Measurements from ENCODE around the gene ESRRA.
A peak's percentile ranks its signal among the peaks of the same experiment; 100 is the strongest.

Gene ESRRA

GRCh38 chr11:64330888-64331287, 25.6 kb downstream of the ESRRA start:
- no peak for DNase-seq (ENCODE audit: low spot score)
- ChIA-PET CTCF (interaction anchor here (0.6 to 2.6 kb wide), 4 partner anchors 11 to 561 kb away, joined by 4 to 34 read pairs (median 16); partner anchors contain the start of genes PRDX5 and TRMT112), POLR2A (ENCODE audit: low non-redundant PET) (interaction anchor here (2.2 kb wide), 1 partner anchor 13 kb away, joined by 17 read pairs; the partner anchor contains the start of genes PRDX5 and TRMT112)
- no peak for TF ChIP-seq CTCF (conservative IDR thresholded peaks at IDR 0.05; ENCODE audit: low read depth)
- peak overlapping the region; percentile 98 for H3K27ac ChIP-seq

DNA sequence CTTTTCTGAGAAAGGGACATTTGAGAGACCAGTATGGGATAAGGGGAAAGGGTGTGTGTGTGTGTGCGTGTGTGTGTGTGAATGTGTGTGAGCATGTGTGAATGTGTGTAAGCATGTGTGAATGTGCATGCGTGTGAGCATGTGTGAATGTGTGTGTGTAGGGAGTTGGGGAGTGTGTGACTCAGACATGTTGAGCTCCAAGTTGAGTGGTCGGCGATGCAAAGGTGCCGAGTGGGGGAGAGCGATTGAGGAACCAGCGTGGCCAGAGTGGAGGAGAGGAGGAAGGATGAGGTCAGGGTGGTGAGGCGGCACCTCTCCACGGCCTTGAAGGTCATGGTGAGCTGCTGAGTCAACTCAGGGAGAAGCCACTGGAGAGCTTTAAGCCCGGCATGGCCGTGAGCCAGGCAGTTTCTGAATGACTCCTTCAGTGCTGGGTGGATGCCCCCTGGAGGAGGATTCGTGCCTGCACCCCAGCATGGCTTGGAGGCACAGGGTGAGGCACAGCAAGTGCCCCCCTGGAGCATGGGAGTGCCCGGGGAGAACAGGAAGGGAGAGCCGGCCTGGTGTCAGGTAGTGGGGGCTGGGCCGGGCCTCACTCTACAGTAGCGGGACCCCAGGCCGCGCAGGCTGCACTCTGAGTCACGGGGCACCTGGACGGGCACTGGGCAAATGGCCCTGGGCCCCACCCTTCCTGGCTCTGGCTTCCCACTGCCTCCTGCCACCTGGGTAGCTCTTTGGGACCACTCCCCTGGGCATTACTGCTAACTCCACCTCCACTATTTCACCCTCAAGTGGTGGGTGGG, 26.4 kb downstream of the ESRRA start:
- peak; percentile 75 for TF ChIP-seq CTCF (conservative IDR thresholded peaks at IDR 0.05; ENCODE audit: low read depth)
- peak overlapping the region; percentile 98 for H3K27ac ChIP-seq
- ChIA-PET CTCF (interaction anchor here (0.6 to 2.6 kb wide), 8 partner anchors 9 to 562 kb away, joined by 3 to 34 read pairs (median 8); partner anchors contain the start of genes PRDX5 and TRMT112), POLR2A (ENCODE audit: low non-redundant PET) (interaction anchor here (0.5 to 2.2 kb wide), 4 partner anchors 14 to 352 kb away, joined by 3 to 17 read pairs (median 4); partner anchors contain the start of genes PRDX5 and TRMT112)
- DNase-seq (ENCODE audit: low spot score), result peak; percentile 85

- peak overlapping the region; percentile 98 for H3K27ac ChIP-seq
- no peak for DNase-seq (ENCODE audit: low spot score)
- POLR2A ChIA-PET (ENCODE audit: low non-redundant PET), result no interaction called here
- CTCF ChIA-PET, result interaction anchor here (0.7 to 2.6 kb wide), 3 partner anchors 8 to 22 kb away, joined by 3 to 22 read pairs (median 11); partner anchors contain the start of genes PRDX5 and TRMT112
- no peak for TF ChIP-seq CTCF (conservative IDR thresholded peaks at IDR 0.05; ENCODE audit: low read depth)
Measured at GRCh38 chr11:64333556-64333955, 28.2 kb downstream of the ESRRA start.

GRCh38 chr11:64334764-64335735, 29.7 kb downstream of the ESRRA start:
- CTCF ChIA-PET, result interaction anchor here (0.6 to 1.5 kb wide), 3 partner anchors 17 to 111 kb away, joined by 4 to 11 read pairs (median 5); partner anchors contain the start of gene PRDX5
- POLR2A ChIA-PET (ENCODE audit: low non-redundant PET), result interaction anchor here (0.5 to 0.7 kb wide), 3 partner anchors 10 to 61 kb away, joined by 3 to 6 read pairs (median 3); partner anchors contain the start of gene PRDX5
- peak overlapping the region; percentile 98 for H3K27ac ChIP-seq
- DNase-seq (ENCODE audit: low spot score), result peak; percentile 98
- TF ChIP-seq CTCF (conservative IDR thresholded peaks at IDR 0.05; ENCODE audit: low read depth), result no peak

DNA sequence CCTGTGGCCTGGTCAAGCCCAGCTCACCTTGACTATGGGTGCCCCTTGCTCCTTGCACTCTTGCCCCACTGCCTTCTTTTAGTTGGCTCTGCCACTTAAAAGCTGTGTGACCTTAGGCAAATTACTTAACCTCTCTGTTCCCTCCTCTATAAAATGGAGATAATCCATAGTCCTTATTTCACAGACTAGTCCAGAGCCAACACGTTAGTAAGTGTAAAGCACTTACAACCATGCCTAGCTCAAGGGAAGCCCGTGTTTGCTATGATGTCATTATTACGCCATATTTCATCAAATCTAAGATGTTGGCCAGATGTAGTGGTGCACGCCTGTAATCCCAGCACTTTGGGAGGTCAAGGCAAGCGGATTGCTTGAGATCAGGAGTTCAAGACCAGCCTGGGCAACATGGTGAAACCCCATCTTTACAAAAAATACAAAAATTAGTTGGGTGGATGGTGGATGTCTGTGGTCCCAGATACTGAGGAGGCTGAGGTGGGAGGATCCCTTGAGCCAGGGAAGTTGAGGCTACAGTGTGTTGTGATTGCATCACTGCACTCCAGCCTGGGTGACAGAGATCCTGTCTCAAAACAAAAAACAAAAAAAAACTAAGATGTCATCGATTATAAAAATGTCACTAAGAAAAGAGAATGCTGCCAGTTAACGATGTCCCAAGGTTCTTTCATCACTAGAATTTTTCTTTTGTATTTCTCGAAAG, 32.4 kb downstream of the ESRRA start:
- POLR2A ChIA-PET (ENCODE audit: low non-redundant PET), result no interaction called here
- DNase-seq (ENCODE audit: low spot score), result no peak
- peak overlapping the region; percentile 98 for H3K27ac ChIP-seq
- TF ChIP-seq CTCF (conservative IDR thresholded peaks at IDR 0.05; ENCODE audit: low read depth), result no peak
- CTCF ChIA-PET, result interaction anchor here (1.2 kb wide), 1 partner anchor 17 kb away, joined by 5 read pairs; no protein-coding TSS in a partner anchor
